Measurements from ENCODE around the gene GMDS. TPM values are rescaled to one million over a fixed set of nuclear protein-coding genes. Genes with fewer than 3 reads are reported as not detected.

The GMDS gene
- total and polyA plus RNA-seq, 2 donors (not counting 3 experiments of a cell fraction or from before 2014, with no cell fraction given), result 9.8 to 23.5 TPM

GRCh38 chr6:1597121-1597744 lies 648.2 kb downstream of the GMDS start:
- intact Hi-C loops (cut with micrococcal nuclease) (loop anchor here (2.0 to 5.0 kb wide), 2 partner anchors 980 to 1098 kb away; no protein-coding TSS in a partner anchor), dilution Hi-C loops (cut with MboI; ENCODE audit: extremely low pct_ligation_motif_present, low sequenced_read_pairs) (no loop called here)
- BruUV-seq (replicated peaks), result no TSS peak
- no peak overlapping the region for H3K4me3 ChIP-seq (replicated peaks in 1 of 3; ENCODE audit: insufficient read depth in 1 of 3, low read depth in 1 of 3, low read length in 3 of 3)
- no peak overlapping the region for H3K27ac ChIP-seq (ENCODE audit: insufficient read depth, low read depth, low read length)
- no peaks in the 10 kb centered on the region for H3K36me3 ChIP-seq (ENCODE audit: control insufficient read depth in 2 of 2, extremely low read depth in 1 of 2, insufficient read depth in 2 of 2, low read length in 2 of 2)
- no peak overlapping the region for H3K9ac ChIP-seq (replicated peaks; ENCODE audit: extremely low read depth, insufficient read depth, low read length)
- no peaks in the 10 kb centered on the region for H4K20me1 ChIP-seq (replicated peaks; ENCODE audit: control insufficient read depth, extremely low read depth, insufficient read depth, low read length)
- H3K4me1 ChIP-seq (ENCODE audit: control insufficient read depth, extremely low read depth, insufficient read depth, low read length), result no peaks in the 10 kb centered on the region
- no peak overlapping the region for H3K4me2 ChIP-seq (ENCODE audit: insufficient read depth, low read length)
- H3K79me2 ChIP-seq (ENCODE audit: control insufficient read depth, insufficient read depth, low read length), result no peaks in the 10 kb centered on the region
- ChIA-PET POLR2A (no interaction called here), CTCF (interaction anchor here (0.5 to 7.7 kb wide), 22 partner anchors 9 to 1187 kb away, joined by 3 to 109 read pairs (median 6); partner anchors contain the start of genes MYLK4 and WRNIP1)
- no peaks in the 10 kb centered on the region for H3K9me1 ChIP-seq (replicated peaks; ENCODE audit: control insufficient read depth, extremely low read depth, insufficient read depth, low read length)
- no peak for FAIRE-seq
- no peaks in the 10 kb centered on the region for H3K9me3 ChIP-seq (replicated peaks; ENCODE audit: control insufficient read depth, insufficient read depth, low read length)
- no peak for TF ChIP-seq CTCF (IDR thresholded peaks at IDR 0.05; ENCODE audit: extremely low read depth in 1 of 2, insufficient read depth in 1 of 2, low read depth in 1 of 2, low read length in 2 of 2)
- TF ChIP-seq POLR2AphosphoS5 (IDR thresholded peaks at IDR 0.05; ENCODE audit: insufficient read depth, low read depth, low read length), result no peak
- TF ChIP-seq MAX (IDR thresholded peaks at IDR 0.05; ENCODE audit: insufficient read depth, insufficient read length), result no peak
- TF ChIP-seq MYC (IDR thresholded peaks at IDR 0.05; ENCODE audit: low read depth, low read length), result no peak
- no peak for TF ChIP-seq EZH2 (IDR thresholded peaks at IDR 0.05; ENCODE audit: borderline replicate concordance, low read depth, low read length, severe bottlenecking)
- TF ChIP-seq GATA2 (IDR thresholded peaks at IDR 0.05; ENCODE audit: insufficient read depth, insufficient read length, low read depth, low read length), result no peak
- no peak for TF ChIP-seq JUN (IDR thresholded peaks at IDR 0.05; ENCODE audit: borderline replicate concordance, insufficient read depth, insufficient read length, low read depth)
- no peak for TF ChIP-seq POLR2A (IDR thresholded peaks at IDR 0.05; ENCODE audit: low read depth, low read length)
- TF ChIP-seq FOS (IDR thresholded peaks at IDR 0.05; ENCODE audit: borderline replicate concordance, insufficient read depth, low read length), result no peak
- H2AFZ ChIP-seq (ENCODE audit: low read depth, low read length), result no peak overlapping the region
- H3K27me3 ChIP-seq (ENCODE audit: control insufficient read depth in 2 of 2, insufficient read depth in 2 of 2, low read length in 2 of 2), result peaks cover 2 to 3% of the 10 kb centered on the region in 2 experiments
- DNase-seq (ENCODE audit: low read depth, low spot score), result no peak

All from endothelial cell of umbilical vein (primary cell).